Liver (tissue), 3 donors: Measurements from ENCODE around the gene FKBP11.

ENCODE experiments used
- HNF4A ChIP-seq, 2 donors: conservative IDR thresholded peaks; 2 replicates each; pipeline ENCODE4 v1.6.1; 2016; ENCODE audit warnings: antibody characterized with exemption in 2 of 2, mild to moderate bottlenecking in 2 of 2
- TF ChIP-seq, protein P1 (sequence below): fragments of 150-350 bp; IDR thresholded peaks from 2 replicates; pipeline ENCODE4 v1.5.1; 2017; ENCODE audit warnings: improper control_type of control experiment, low read depth, low read length; ENCODE audit not compliant: missing input control
- TF ChIP-seq, protein P2 (sequence below): IDR thresholded peaks from 2 replicates; pipeline ENCODE4 v1.6.1; 2016; ENCODE audit warnings: antibody characterized with exemption, mild to moderate bottlenecking
- donor health status: healthy.
- donor health status: healthy.

DNA sequence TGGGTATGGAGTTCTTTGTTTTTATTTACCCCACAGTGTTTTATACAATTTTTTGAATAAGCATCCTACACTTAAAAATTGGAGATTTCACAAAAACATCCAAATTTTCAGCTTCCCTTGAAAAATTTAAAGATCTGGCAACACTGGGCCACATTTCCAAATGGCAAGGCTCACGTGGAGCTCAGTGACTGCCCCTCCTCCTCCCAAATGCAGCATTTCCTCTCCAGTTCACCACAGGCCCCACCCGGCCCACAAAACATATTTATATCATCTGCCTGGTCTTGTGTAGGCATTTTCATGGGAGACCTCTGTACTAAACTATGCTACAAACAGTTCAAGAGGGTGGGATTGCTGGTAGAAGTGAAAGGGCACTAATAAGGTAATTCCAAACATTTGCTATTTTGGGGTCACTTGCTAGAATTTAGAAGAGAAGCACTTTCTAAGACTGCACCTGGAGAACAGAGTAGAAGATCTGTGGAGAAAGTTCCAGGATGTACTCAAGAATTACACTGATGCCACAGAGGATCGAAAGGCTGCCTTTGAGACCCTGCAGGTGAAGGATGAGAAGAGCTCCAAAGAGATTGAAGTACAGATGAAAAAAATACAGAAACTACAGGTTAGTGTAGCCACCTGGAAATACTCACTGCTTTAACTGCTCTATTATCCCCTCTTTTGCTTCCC lies 7.3 kb downstream of the FKBP11 start:
- TF ChIP-seq, protein P1, sequence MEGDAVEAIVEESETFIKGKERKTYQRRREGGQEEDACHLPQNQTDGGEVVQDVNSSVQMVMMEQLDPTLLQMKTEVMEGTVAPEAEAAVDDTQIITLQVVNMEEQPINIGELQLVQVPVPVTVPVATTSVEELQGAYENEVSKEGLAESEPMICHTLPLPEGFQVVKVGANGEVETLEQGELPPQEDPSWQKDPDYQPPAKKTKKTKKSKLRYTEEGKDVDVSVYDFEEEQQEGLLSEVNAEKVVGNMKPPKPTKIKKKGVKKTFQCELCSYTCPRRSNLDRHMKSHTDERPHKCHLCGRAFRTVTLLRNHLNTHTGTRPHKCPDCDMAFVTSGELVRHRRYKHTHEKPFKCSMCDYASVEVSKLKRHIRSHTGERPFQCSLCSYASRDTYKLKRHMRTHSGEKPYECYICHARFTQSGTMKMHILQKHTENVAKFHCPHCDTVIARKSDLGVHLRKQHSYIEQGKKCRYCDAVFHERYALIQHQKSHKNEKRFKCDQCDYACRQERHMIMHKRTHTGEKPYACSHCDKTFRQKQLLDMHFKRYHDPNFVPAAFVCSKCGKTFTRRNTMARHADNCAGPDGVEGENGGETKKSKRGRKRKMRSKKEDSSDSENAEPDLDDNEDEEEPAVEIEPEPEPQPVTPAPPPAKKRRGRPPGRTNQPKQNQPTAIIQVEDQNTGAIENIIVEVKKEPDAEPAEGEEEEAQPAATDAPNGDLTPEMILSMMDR = no peak
- TF ChIP-seq HNF4A (conservative IDR thresholded peaks at IDR 0.05) = no peak
- TF ChIP-seq, protein P2, sequence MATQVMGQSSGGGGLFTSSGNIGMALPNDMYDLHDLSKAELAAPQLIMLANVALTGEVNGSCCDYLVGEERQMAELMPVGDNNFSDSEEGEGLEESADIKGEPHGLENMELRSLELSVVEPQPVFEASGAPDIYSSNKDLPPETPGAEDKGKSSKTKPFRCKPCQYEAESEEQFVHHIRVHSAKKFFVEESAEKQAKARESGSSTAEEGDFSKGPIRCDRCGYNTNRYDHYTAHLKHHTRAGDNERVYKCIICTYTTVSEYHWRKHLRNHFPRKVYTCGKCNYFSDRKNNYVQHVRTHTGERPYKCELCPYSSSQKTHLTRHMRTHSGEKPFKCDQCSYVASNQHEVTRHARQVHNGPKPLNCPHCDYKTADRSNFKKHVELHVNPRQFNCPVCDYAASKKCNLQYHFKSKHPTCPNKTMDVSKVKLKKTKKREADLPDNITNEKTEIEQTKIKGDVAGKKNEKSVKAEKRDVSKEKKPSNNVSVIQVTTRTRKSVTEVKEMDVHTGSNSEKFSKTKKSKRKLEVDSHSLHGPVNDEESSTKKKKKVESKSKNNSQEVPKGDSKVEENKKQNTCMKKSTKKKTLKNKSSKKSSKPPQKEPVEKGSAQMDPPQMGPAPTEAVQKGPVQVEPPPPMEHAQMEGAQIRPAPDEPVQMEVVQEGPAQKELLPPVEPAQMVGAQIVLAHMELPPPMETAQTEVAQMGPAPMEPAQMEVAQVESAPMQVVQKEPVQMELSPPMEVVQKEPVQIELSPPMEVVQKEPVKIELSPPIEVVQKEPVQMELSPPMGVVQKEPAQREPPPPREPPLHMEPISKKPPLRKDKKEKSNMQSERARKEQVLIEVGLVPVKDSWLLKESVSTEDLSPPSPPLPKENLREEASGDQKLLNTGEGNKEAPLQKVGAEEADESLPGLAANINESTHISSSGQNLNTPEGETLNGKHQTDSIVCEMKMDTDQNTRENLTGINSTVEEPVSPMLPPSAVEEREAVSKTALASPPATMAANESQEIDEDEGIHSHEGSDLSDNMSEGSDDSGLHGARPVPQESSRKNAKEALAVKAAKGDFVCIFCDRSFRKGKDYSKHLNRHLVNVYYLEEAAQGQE = no peak
